Prostate gland (tissue), 2 donors: ENCODE data around the gene OR52I1.

Experiments
- POLR2AphosphoS5 ChIP-seq: sonication (generic); formaldehyde crosslinking; IDR thresholded peaks from one replicate; pipeline ENCODE4 v1.6.1; 2017; ENCODE audit warnings: antibody characterized with exemption
- TF ChIP-seq, protein P1 (sequence below), 4 experiments: fragments of 200-600 bp in 2 of 4; fragments of 450-650 bp in 2 of 4; sonication (generic) in 2 of 4; IDR thresholded peaks; 1 replicate in 3 of 4; 2 replicates in 1 of 4; pipeline ENCODE4 v1.5.1; 2016 to 2019; ENCODE audit warnings: antibody characterized with exemption in 4 of 4, mild to moderate bottlenecking in 2 of 4, moderate library complexity in 2 of 4

DNA sequence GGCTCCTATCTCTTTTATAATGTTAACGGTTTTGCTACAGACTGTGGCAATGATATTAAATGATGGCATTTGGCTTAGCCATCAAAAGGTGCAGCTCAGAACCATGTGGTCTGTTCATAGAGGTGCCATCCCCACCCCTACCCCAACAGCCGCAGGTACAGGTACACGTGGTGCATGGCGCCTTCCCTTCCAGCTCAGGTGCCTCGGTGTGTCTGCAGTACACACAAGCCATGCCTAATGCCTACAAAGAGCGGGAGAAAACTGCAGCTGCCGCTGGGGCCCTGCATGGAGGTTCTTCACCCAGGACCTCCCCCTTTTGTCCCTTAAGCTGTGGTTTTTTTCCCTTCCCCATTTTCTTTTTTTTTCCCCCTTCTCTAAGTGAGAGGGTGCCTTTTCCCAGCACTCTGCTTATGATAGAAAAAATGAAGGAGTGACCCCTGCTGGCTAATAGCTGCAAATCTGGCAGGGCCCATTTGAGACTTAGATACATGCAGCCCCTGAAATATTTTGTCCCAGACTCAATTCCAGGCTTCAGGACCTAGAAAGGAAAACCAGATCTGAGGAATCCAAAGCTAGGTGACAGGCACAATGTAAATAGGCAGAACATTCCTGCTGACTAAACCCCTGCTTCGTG, 42.4 kb upstream of the OR52I1 start:
- TF ChIP-seq, protein P1, sequence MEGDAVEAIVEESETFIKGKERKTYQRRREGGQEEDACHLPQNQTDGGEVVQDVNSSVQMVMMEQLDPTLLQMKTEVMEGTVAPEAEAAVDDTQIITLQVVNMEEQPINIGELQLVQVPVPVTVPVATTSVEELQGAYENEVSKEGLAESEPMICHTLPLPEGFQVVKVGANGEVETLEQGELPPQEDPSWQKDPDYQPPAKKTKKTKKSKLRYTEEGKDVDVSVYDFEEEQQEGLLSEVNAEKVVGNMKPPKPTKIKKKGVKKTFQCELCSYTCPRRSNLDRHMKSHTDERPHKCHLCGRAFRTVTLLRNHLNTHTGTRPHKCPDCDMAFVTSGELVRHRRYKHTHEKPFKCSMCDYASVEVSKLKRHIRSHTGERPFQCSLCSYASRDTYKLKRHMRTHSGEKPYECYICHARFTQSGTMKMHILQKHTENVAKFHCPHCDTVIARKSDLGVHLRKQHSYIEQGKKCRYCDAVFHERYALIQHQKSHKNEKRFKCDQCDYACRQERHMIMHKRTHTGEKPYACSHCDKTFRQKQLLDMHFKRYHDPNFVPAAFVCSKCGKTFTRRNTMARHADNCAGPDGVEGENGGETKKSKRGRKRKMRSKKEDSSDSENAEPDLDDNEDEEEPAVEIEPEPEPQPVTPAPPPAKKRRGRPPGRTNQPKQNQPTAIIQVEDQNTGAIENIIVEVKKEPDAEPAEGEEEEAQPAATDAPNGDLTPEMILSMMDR (IDR thresholded peaks at IDR 0.05) = peak in 2 of 4 experiments; percentile 16 to 19
- TF ChIP-seq POLR2AphosphoS5 = no peak
